HG03520 (cell line): ENCODE measurements around the gene COL4A1.
"Not testable (repeated sequence)": the region's sequence is repeated elsewhere in the genome, so short reads cannot be mapped to it uniquely, and the experiment has no call there.

Source experiments
- ATAC-seq: cut with Tn5 transposase; IDR thresholded peaks from one replicate; pipeline ENCODE4 v1.9.1; 2021; ENCODE audit warnings: mild to moderate bottlenecking, moderate library complexity; ENCODE audit not compliant: unreplicated experiment

The COL4A1 gene

DNA sequence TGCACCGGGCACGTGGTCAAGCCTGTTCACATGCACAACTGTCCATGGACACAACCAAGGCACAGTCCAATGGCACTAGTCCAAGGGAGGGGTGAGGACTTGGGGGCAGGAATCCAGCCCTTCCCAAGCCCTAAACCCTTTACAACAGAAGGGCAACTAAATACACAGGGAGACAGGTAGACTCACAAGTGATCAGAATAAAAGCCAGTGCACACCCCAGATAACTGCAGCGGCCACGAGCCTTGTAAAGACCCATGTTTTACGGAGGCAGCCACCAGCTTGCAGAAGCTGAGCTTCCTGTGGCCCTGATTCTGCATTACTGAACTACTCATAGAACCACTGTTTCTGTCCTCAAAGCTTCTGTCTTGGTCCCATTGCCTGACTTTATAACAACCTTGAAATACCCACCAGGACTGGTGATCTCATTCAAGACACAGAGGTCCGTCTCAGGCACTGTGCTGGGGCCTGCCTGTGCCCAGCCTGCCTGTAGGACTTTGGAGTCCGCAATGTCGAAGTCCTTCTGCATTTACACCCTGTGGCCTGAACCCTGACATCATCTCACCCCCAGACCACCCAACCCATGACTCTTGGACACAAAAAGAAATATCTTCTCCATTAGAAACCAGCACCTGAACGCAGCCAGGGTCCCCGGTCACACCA, 181.2 kb downstream of the COL4A1 start:
- no peak for ATAC-seq

DNA sequence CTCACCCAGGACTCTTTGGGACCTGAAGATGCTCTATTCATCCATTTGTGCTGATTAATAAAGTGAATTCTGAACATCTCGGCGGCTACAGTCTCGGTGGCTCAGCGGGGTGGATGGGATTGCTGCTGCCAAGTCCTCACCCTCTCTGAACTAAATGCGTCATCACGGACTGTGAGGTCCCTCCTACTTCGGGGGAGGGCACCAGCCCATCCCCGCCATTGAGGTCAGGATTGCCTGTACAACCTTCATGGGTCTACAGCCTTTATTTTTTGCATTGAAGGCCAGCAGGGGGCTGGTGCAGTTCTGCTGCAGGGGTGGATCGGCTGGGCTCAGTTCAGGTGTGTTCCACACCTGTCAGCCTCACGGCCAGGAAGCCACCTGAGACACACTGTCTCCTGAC, 181.8 kb downstream of the COL4A1 start:
- no peak for ATAC-seq

DNA sequence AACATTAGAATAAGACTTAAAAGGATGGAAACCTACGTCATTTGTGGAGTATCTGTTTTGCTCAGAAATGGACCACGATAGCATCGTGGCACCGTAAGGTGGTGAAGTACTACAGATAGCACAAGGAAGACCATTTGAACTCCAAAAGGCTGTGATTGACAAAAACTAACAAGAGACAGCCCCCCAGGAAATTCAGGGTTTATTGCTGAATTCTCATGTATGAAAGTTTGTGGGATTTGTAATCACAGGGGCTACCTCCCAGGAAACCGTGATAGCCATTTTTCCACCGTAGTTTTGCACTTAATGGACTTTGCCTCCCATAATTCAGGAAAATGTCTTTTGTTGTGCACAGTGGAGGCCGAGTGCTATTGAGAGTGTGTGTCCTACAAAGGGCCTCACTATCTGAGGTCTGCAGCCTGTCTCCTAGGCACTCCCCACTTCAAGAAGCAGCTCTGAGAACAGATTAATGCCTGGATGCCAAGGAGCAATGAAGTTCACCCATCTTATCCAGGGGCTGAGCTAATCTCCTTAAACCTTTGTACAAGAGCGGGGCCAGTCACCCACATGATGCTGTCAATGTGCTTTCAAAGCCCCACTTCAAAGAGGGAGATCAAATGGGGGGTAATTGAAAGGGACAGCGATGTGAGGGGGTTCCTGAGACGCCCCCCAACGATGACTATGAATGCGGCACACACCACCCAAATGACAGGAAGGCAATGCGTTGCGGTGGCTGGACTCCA, 182.6 kb downstream of the COL4A1 start:
- no peak for ATAC-seq

DNA sequence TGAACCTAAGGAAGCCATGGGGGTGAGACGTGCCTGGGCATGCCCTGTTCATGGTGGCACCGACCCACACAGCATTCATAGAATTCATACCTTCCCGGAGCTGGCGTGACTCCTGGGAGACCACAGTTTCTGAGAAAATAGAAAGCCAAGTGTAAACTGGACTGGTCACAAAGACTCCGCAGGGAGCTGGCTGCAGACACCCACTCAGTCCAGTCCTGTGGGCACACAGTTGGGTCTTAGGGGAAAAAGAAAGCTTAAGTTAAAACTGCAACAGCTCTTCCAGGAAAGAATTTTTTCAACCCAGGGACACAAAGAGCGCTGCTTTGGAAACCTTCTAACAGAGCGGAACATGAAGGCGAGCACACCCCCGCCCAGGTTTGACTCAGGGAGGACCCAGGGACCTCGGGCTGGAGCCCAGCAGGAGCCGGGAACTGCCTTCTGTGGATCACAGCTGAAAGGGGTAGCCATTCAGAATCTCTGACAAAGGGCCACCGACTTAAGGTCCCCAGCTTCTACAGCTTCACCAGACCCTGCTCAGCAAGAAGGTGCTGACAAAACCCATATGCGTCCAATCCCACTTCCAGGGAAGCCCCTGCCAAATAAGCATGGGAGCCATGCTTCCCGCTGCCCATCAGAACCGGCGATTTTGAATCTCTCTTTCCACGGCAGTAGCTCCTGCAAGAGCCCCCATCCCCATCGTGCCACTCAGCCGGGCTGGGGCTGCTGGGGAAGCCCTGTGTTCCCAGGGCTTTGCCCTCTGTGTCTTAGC, 183.7 kb downstream of the COL4A1 start:
- no peak for ATAC-seq

DNA sequence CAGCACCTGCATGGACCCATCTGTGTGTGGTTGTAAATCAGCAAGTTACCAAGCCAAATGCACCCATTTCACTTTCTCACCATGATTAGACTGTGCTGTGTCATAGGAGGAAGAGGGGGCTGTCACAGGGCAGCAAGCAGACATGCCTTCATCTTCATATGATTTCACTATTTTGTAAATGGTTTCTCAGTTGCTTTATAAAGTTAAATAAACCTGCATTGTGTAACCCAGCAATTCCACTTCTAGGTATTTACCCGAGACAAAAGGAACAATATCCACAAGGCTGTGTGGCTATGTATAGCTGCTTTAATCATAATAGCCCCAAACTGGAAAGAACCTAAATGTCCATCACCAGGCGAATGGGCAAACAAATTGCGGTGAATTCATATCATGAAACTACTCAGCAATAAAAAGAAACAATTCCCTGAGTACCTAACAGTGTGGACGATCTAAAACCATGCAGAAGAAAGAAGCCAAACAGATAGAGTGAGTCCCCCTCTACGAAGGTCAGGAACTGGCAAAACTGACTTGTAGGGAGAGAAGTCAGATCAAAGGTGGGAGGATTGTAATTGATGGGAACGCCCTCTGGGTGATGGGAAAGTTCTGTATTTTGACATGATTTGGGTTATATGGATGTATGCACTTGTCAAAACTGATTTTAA, 185.4 kb downstream of the COL4A1 start:
- no peak for ATAC-seq

DNA sequence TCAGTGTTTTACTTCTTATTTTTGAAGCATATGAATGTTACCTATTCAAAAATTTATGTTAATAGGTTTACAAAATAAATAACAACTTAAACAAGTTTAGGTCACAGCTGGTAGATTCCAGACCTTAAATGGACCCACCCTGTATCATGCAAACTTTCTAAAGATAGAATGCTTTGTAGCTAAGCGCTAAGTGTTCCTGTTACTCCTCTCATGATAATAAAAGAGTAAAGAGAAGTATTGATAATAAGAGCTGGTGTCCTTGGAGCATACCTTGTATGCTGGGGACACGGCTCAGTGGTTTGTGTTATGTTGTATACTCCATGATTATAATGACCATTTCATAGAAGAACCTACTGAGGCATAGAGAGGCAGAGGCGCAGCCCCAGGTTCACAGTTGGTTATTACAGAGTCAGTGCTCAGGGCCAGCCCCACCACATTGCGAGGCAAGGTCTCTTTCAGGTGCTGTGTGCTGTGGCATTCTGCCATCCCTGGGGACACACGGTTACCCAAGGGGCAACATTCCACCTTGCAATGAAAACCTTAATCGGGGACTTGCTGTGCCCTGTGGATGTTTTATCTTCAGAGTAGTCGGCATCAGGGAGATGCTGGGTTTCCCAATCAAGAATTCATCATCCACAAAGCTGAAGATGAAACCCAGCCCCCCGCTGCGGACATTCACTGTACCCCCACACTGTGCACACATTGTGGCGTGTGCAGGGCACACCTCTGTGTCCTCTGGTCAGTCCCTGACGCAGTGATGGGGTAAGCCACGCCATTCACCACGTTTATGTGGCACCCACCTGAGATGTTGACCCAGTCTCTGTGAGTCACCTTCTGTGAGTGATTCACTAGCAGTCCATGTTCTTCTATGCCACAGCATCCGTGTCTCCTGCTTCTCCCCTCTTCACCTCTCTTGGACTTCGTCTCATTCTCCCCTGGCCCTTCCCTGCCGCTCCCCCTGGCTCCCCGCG, 186.7 kb downstream of the COL4A1 start:
- ATAC-seq = no peak

DNA sequence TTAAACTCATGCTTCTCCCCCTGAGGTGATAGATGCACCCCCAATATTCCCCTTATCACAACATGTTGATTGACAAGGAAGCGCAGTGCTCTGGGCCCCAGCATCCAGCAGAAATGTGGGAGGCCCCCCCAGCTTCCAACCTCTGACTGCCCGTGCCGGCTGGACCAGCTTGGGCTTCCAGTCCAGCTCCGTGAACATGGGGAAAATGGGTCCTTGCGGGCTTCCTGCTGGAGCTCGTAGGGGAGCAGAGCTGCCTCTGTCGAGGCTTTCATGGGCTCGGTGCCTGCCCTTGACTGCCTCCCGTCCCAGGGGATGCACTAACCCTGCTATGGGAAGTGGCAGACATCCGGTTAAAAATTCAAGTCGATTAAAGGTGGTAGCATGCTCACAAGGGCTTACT, 188.9 kb downstream of the COL4A1 start:
- no peak for ATAC-seq

DNA sequence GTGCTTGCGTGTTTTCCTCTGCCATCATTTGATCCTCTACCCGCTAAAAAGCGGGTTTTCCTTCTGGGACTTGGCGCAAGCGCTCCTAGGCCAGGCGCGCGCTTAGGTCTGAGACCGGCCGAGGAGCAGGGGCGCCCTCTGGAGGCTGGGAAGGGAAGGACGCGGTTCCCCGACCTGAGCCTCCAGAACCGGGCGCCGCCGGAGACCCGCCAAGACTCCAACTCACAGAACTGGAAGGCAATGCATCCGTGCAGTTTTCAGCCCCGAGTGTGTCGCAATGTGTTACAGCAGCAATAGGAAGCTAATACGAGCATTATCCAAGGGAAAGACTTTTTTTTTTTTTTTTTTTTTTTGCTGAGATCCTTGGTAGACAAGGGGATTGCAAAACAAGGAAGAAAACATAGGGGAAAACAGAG, 190.9 kb downstream of the COL4A1 start:
- ATAC-seq = no peak

DNA sequence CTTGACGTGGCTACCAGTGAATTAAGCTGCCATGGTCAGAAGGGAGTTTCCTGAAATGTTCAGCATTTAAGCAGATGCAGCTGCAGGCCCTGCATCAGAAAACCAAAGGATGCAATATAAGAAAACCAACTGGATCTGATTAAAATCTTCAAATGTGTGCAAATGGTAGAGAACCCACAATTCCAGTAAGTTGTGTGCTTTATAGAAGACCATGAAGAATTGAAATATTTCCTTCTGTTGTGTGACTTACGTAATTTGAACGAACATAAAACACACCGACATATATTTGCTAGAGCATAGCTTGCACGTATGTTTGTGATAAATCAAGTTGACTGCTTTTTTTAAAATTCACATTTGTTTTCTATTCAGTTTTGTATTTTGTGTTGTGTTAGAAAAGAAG, 191.4 kb downstream of the COL4A1 start:
- no peak for ATAC-seq

DNA sequence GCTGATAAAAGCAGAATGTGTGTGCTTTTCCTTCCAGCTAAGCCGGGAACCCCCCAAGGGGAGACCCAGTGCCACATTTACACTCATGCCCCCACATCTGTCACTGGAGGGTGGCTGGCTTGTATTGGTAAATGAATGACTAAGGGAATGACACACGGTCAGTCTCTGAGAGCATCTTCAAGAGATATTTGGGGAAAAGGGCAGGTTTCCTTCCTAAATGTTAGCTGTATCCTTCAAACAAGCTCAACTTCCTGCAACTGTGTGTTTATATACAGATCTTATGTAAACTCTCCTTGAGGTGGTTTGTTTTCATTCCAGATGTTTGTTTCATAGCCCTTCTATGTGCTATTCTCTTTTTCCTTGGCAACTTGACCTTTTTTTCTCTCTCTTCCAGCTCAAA, 192.6 kb downstream of the COL4A1 start:
- no peak for ATAC-seq

DNA sequence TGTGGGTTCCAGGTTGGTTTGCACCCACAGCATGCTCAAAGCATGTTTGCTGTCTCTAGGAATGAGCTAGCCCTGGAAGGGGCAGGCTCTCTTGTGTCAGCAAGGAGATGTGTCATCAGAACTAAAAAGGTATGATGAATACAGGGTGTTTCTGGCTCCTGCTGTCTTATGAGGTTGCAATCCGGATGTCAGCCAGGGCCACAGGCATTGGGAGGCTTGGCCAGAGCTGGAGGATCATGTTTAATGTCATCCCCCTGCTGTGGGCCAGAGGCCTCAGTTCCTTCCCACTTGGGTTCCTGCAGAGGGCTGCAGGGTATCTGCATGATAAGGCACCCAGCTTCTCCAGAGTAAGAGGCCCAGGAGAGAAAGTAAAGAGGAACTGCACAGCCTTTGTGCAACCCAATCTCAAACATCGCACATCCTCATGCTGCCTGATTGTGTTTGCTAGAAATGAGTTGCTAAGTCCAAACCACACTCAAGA, 193.6 kb downstream of the COL4A1 start:
- ATAC-seq = no peak

DNA sequence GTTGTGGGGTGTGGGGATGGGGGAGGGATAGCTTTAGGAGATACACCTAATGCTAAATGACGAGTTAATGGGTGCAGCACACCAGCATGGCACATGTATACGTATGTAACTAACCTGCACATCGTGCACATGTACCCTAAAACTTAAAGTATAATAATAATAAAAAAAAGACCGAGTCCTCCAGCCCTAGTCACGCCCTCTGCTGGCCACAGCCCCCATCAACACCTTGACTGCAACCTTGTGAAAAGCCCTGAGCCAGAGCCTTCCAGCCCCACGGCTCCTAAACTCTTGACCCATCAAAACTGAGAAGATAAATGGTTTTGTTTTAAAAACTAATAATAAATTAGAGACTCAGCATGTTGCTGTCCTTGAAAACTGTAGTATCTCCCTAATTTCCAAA, 194.6 kb downstream of the COL4A1 start:
- ATAC-seq = not testable (repeated sequence)

DNA sequence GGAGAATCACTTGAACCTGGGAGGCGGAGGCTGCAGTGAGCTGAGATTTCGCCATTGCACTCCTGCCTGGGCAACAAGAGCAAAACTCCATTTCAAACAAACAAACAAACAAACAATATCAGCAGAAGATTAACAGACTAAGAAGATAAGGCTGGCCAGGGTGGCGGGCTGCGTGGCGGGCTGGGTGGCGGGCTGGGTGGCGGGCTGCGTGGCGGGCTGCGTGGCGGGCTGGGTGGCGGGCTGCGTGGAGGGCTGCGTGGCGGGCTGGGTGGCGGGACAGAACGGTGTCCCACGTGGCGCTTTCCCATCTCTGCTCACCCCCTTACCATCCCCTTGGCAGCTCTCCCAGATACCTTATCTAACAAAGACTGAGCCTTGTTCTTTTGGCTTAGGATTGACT, 196.2 kb downstream of the COL4A1 start:
- ATAC-seq = no peak

DNA sequence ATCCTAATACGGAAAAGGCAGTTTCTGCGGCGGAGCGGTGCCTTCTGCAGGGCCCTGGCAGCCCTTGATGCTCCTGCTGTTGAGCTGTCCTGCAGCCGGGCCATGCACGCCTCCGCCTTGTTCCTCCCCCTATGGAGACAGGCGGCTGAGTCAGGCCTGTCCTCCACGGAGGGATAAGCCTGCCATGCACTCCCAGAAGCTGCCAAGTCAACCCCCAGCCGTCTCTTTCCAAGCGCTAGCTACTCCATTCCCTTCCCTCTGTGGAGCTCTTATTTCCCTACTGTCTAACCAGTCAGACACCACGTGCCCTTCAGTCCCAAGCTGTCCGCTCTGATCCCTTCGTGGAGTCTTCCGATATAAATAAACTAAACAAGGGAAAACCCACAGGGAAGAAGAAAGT, 197.0 kb downstream of the COL4A1 start:
- ATAC-seq = no peak

DNA sequence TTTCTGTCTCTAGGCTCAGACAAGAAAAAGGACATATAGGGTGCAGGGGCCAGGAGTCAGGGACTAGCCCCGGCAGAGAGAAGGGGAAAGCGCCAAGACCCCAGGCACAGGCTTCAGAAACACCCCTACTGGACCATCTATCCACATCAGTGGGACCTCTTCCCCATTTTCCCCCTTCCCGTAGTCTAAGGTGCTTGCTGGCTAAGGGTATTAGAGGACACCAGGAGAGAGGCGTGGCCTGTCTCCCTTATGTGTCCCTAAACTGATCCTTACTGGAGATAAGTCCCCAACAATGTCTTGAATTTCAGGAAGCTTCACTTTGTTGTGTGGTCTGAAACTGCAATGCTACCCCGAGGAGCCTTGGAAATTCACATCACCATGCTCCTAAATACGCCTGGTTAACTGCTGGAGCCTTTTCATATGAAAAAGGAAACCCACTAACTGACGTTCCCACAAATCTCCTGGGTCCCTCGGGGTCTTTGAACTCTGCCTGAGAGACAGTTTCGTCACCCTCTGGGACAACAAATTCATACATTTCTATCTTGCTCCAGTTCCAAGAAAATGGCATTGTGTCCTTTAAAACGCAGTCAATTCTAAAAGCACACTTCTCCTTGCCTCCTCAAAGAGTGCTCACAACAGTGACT, 197.7 kb downstream of the COL4A1 start:
- no peak for ATAC-seq

DNA sequence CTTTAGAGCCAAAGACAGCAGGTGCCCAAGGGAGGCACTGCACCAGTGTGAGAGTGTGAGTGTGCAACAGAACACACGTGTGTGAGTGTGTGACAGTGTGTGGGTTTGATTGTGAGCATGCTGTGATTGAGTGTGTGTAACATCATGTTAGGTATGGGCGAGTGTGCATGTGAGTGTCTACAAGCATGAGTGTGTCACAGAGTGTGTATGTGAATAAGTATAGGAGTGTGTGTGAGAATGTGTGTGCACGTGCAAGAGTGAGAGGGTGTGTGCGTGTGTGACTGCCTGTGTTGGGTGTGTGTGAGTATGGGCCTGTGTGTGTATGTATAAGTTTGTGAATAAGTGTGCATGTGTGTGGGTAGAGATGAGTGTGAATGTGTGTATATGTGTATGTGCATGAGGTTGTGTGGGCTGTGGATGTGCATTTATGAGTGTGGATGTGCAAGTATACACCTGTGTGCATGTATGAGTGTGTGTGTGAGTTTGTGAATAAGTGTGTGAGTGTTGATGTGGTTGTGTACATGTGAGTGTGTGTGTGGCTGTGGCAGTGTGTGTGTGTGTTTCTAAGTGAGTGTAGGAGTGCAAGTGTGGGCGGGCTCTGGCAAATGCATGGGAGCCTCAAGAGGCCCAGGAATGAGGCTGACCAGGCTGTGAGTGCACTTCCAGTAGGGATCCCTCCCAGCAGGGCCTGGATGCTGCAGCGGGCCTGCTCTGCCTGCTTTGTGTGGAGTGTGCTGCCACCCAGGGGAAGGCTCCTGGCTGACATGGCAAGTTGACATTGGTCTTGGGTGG, 198.4 kb downstream of the COL4A1 start:
- ATAC-seq = no peak

DNA sequence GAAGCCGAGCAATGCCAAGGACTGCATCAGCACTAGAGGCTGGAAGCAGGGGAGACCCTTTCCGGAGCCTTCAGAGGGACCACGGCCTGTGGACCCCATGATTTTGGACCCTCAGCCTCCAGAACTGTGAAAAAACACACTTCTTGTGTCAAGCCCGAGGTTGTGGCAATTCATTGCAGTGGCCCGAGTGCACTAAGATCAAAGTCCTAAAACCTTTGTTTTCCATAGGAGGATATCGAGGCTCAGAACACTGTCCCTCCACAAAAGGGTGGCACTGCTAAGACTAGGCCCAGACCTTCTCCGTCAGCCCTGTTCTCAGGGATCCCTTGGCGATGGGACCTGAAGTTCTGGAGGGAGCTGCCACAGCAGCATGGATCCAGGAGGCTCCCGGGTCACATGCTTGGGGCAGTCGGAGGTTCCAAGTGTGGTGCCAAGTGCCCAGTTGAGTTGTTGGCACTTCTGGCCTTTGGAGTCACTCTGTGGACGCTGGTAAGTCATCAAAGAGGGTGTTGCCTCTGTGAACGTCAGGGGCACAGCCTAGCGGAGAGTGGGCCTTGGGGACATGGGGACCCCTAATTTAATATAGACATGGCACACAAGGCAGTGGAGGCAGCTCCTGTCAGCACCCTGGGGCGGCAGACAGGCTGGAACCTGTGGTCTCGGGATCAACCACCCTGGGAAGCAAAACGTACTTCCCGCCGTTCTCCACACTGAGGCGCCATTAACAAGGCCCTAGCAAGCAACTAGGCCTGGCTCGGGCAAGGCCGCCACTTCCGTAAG, 199.2 kb downstream of the COL4A1 start:
- ATAC-seq = no peak

DNA sequence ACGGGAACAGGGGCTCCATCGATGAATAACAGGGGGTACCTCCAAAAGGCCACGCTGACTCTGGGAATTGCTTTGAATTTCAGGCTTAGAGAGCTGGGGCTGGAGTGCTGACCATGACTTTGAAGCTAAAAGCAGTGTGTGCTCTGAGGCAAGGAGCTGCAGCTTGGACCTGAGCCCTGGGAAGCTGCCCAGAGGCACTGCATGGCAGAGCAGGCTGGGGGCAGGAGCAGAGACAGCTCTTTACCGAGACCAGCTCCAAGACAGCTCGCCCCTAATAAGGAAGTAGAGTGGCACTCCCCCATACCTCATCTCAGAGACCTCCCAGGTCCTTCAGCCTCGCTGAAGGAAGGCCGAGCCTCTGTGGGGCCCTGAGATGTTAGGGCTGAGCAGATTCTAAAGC, 200.2 kb downstream of the COL4A1 start:
- no peak for ATAC-seq
